ENCODE data around the gene BRINP1. TPM values are rescaled to one million over a fixed set of nuclear protein-coding genes. Genes with fewer than 3 reads are reported as not detected.

The BRINP1 gene
- total RNA-seq, 1 experiment from 2014 or later: 14.0 TPM

DNA sequence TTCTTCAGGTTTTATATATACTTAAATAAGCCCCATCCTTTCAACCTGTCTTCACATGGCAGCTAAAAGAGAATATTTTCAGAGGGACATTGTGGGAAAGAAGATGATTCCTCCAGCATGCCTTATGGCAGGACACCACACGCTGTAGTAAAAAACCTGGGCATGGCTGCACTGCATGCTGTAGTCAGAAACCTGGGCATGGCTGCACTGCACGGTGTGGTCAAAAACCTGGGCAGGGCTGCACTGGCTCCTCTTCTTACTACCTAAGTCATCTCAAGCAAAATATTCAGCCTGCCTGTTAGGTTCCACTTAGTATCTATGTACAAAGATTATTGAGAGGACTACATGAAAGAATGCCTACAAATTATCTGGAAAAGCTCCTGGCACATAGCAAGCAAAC lies 153.6 kb downstream of the BRINP1 start:
- Histone ChIP-seq H3K18ac (ENCODE audit: insufficient read length, low read depth, low read length) (no peak overlapping the region), H3K23ac (ENCODE audit: insufficient read length, low read depth, low read length) (no peak overlapping the region), H3K14ac (ENCODE audit: insufficient read depth, low read length) (no peak overlapping the region), H3K4me1 (ENCODE audit: insufficient read depth, low read length) (no peaks in the 10 kb centered on the region), H2BK120ac (ENCODE audit: low read depth, low read length, poor library complexity, severe bottlenecking) (no peak overlapping the region), H4K91ac (ENCODE audit: insufficient read length, low read depth, low read length) (no peak overlapping the region), H2BK12ac (ENCODE audit: insufficient read length, low read depth, low read length) (no peak overlapping the region), H3T11ph (ENCODE audit: low read length) (no peak overlapping the region), H3K27me3 (ENCODE audit: insufficient read depth, low read length) (no peaks in the 10 kb centered on the region), H3K4me2 (ENCODE audit: insufficient read depth, insufficient read length, low read length) (no peak overlapping the region), H3K9me3 (ENCODE audit: control insufficient read depth, low read depth, low read length) (no peaks in the 10 kb centered on the region), H3K56ac (ENCODE audit: insufficient read length, low read depth, low read length) (no peak overlapping the region), H2BK20ac (ENCODE audit: low read depth, low read length, poor library complexity, severe bottlenecking) (no peak overlapping the region), H3K79me1 (ENCODE audit: insufficient read depth, low read depth, low read length, poor library complexity, severe bottlenecking) (no peaks in the 10 kb centered on the region), H2AFZ (ENCODE audit: low read length) (no peak overlapping the region), H3K27ac (ENCODE audit: insufficient read length, low read depth, low read length) (no peak overlapping the region), H2BK5ac (ENCODE audit: insufficient read length, low read length) (no peak overlapping the region), H3K23me2 (ENCODE audit: insufficient read length, low read depth, low read length, poor library complexity, severe bottlenecking) (no peaks in the 10 kb centered on the region), H3K79me2 (ENCODE audit: insufficient read depth, low read length) (0 out of 2 replicates have a peak, but pooled peaks cover 1% of the 10 kb centered on the region), H2AK5ac (ENCODE audit: insufficient read length, low read length) (no peak overlapping the region), H4K5ac (ENCODE audit: insufficient read length, low read depth, low read length) (no peak overlapping the region), H4K8ac (replicated peaks; ENCODE audit: insufficient read length, low read depth, low read length) (no peak overlapping the region), H4K20me1 (ENCODE audit: control insufficient read depth, insufficient read depth, insufficient read length) (no peaks in the 10 kb centered on the region), H2BK15ac (ENCODE audit: low read depth, low read length) (no peak overlapping the region), H3K9ac (ENCODE audit: extremely low read depth, insufficient read length, low read length) (no peak overlapping the region), H3K4ac (ENCODE audit: low read depth, low read length) (no peak overlapping the region)
- TF ChIP-seq, protein P1, sequence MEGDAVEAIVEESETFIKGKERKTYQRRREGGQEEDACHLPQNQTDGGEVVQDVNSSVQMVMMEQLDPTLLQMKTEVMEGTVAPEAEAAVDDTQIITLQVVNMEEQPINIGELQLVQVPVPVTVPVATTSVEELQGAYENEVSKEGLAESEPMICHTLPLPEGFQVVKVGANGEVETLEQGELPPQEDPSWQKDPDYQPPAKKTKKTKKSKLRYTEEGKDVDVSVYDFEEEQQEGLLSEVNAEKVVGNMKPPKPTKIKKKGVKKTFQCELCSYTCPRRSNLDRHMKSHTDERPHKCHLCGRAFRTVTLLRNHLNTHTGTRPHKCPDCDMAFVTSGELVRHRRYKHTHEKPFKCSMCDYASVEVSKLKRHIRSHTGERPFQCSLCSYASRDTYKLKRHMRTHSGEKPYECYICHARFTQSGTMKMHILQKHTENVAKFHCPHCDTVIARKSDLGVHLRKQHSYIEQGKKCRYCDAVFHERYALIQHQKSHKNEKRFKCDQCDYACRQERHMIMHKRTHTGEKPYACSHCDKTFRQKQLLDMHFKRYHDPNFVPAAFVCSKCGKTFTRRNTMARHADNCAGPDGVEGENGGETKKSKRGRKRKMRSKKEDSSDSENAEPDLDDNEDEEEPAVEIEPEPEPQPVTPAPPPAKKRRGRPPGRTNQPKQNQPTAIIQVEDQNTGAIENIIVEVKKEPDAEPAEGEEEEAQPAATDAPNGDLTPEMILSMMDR (conservative IDR thresholded peaks at IDR 0.05): no peak
- H3K27me3 Mint-ChIP-seq (ENCODE audit: low read depth): no peaks in the 10 kb centered on the region; the same call in 1 of the 2 replicates
- no peaks in the 10 kb centered on the region for H3K9me3 Mint-ChIP-seq
- DNase-seq: no peak
- WGBS (ENCODE audit: extremely low coverage, insufficient read length, low lambda C conversion rate): no CpG with 5 or more reads among the region's 2 CpGs
- peaks cover 0 to 7% (median 4%) of the 10 kb centered on the region in 3 experiments; a peak in 6 of 7 replicates for H3K36me3 Mint-ChIP-seq (ENCODE audit: insufficient read depth in 1 of 3, low read depth in 3 of 3)
- H3K27ac Mint-ChIP-seq: no peak overlapping the region
- peaks cover 13 to 18% of the 10 kb centered on the region in 2 experiments for H3K4me1 Mint-ChIP-seq
- H3K4me3 Mint-ChIP-seq: no peak overlapping the region

Data from H9 (cell line).